A549 (cell line): ENCODE measurements around the gene POLRMT.

ENCODE experiments used
- CBX8 ChIP-seq: fragments of 200-600 bp; sonication (generic); IDR thresholded peaks from 2 replicates; pipeline ENCODE4 v1.6.1; 2016
- ELK1 ChIP-seq: fragments of 150-350 bp; IDR thresholded peaks from 2 replicates; pipeline ENCODE4 v1.6.1; 2014; ENCODE audit warnings: low read depth, mild to moderate bottlenecking, low read length
- HDAC2 ChIP-seq: fragments of 200-600 bp; sonication (generic); IDR thresholded peaks from 2 replicates; pipeline ENCODE4 v1.6.1; 2016
- MAX ChIP-seq: IDR thresholded peaks from 2 replicates; pipeline ENCODE4 v1.6.1; 2012
- REST ChIP-seq: fragments of 200-600 bp; sonication (generic); IDR thresholded peaks from 2 replicates; pipeline ENCODE4 v1.6.1; 2016; ENCODE audit warnings: antibody characterized with exemption, mild to moderate bottlenecking, moderate library complexity
- ZFP36 ChIP-seq: fragments of 450-650 bp; IDR thresholded peaks from 2 replicates; pipeline ENCODE4 v1.6.1; 2014; ENCODE audit warnings: borderline replicate concordance; ENCODE audit not compliant: partially characterized antibody

- no peak for TF ChIP-seq ELK1
- TF ChIP-seq CBX8: no peak
- no peak for TF ChIP-seq ZFP36
- no peak for TF ChIP-seq MAX
- no peak for TF ChIP-seq REST
- no peak for TF ChIP-seq HDAC2
Measured at GRCh38 chr19:592101-592500, 41.2 kb downstream of the POLRMT start.
